GM21515 (cell line): ENCODE measurements around the gene ULK2.

ENCODE experiments used
- ATAC-seq: cut with Tn5 transposase; IDR thresholded peaks from one replicate; pipeline ENCODE4 v1.9.1; 2021; ENCODE audit not compliant: unreplicated experiment

The ULK2 gene

DNA sequence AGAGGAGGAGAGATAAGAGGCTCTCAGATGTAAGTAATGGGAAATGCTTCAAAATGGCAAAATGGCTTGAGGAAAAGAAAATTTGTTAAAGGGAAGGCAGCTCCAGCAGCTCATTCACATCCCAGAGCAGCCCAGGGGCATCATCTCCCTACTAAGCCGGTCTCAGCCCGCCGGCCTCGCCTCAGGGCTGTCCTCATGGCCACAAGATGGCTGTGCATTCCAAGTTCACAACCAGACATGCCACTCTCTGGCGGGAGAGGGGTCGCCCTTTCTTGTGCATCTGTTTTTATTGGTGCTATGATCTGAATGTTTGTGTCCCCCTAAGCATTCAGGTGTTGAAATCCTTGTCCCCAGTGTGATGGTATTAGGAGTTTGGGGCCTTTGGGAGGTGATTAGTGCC is 137.8 kb downstream of the ULK2 start:
- no peak for ATAC-seq

DNA sequence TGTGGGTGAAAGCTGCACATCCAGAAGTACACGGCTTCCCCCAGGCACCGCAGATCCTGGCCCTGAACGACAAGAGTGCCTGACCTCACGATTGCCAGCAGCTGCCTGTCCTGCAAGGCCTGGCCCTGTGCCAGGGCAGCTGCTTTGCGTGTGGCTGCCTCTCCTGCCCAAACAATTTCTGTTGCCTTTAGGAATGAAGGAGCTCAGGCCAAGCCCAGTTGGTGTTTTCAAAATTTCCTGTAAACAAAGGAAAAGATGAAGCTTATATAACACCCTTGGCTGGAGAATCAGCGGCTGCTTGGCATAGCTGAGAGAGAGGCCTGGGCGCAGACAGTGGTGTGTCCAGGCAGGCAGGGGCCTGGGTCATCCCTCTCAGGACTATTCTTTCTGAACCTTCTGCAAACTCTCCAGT is 139.6 kb downstream of the ULK2 start:
- ATAC-seq, result no peak

DNA sequence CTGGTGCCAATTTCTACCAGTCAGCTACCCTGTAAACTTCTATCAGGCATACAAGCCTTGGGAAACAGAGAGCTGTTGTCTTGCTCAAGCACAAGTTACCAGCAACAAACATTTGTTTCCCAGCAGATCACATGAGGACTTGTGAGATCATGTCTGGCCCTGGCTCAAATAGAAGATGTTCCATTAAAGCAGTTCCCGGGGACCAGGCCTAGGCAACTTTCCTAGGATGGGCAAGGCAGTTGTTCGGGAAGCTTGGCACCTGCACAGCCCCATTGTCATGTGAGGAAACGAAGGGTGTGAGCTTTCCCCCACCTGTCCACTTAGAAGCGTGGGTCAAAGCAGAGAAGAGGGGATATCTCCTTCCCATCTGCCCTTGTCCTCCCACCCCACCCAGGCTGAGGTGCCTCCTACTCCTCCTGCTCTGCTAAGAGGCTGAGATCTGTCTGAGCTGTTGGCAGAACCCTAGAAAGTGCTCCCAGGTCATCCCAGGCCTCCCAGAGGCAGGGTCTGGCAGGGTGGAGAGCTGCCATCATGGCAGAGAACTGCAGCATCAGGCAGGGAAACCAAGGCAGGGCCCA is 140.1 kb downstream of the ULK2 start:
- ATAC-seq, result no peak

DNA sequence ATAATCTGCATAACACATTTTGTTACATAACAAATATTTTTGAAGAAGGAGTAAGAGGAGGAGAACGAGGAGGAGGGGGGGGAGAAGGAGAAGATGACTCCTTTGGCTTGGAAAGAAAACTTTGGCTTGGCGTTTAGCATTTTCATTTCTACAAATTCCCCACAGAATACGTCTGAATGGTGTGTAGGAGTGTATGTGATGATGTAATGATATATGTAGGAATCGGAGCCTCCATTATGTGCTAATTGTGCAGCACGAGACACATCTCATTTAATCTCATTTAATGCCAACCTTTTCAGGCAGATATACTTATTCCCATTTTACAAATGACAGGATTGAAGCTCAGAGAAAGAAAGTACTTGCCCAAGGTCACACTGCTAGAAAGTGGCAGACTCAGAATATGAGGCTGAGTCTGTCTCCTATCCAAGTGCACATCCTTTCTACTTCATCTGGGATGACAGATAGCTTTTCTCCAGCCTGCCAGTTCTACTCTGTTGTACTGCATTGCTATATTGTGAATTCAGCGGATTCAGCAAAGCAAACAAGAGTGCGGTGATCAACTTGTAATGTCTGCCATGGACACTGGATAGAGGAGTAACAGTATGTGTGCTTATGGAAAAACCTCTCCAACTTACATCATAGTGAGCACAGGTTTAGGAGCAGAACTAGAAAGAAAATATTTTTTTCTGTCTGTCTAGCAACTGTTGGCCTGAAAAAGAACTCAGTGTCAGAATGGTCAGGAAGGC is 140.9 kb downstream of the ULK2 start:
- ATAC-seq, result no peak

DNA sequence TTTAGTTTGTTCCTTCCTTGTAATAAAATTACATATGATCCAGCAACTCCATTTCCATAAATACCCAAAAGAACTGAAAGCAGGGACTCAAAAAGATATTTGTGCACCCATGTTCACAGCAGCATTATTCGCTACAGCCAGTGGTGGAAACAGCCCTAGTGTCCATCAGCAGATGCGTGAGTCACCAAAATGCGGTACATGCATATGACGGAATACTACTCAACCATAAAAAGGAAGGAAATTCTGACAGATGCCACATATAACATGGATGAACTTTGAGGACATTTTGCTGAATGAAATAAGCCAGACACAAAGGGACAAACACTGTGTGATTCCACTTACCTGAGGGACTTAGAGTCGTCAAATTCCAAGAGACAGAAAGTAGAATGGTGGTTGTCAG is 142.2 kb downstream of the ULK2 start:
- ATAC-seq, result no peak

DNA sequence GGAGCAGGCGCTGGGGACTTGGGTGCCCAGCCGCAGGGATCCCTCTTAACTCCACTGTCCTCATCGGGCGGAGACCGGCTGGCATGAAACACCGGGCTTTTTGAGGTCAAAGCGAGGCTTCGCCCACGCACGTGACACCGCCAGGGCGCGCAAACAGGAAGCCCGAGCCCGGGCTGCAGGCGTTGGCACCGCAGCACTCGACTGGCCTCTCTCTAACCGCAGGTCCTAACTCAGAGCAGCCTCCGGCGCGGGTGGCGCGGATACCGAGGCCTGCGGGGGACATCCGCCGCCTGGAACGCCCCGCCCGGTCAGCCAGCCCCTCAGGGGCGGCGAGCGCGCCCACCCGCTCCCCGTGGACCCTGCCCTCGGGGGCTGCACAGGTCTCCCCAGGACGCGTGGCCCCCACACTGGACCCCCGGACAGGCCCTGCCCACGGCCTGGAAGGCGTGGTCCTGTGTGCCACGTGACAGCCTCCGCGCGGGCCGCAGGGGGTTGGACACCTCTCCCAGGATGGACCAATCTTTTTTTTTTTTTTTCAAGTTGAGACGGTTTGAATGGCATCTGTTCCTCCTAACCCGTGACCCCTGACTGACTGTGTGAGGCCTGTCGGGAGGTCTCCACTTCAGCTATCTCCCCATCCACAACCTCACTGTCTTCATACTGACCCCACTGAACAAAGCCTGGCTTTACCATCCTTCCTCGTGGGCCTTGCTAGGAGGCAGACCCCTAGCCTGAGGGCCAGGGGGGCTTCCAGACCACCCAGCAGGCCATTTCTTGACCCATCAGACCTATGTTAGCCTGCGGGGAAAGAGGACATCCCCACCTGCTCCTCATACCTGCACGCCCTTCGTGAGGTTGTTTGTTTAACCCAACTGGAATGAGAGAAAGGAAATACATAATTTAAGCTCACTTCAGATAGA is 143.0 kb downstream of the ULK2 start:
- no peak for ATAC-seq

DNA sequence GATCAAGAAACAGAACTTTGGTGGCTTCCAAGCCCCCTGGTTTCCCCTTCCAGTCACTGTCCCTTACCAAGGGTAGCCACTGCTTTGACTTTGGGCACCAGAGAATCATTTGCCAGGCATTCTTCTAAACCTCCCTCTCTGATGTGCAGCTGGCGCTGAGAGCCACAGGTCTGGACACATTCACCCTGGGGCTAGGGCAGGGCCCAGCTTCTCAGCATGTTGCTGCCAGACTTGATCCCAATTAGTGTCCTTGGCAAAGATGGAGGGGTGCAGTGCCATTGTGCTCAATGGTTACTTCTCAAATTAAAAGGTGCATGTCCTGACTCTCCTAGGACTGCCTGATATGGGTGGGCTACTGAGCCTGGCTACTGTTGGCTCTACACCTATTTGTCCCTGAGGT is 143.8 kb downstream of the ULK2 start:
- no peak for ATAC-seq
